HL-60/S4 treated with retinoic acid at 250 ng/mL for 4 days and 3 days (cell line): Measurements from ENCODE around the gene PSMD13.
"Not testable (repeated sequence)": the region's sequence is repeated elsewhere in the genome, so short reads cannot be mapped to it uniquely, and the experiment has no call there.

Source experiments
- in situ Hi-C: fragments of 300-500 bp; cut with MboI; formaldehyde crosslinking; loops from 2 replicates; pipeline ENCODE4 v1.7.0; 2022; ENCODE audit warnings: low sequenced_read_pairs

The PSMD13 gene

DNA sequence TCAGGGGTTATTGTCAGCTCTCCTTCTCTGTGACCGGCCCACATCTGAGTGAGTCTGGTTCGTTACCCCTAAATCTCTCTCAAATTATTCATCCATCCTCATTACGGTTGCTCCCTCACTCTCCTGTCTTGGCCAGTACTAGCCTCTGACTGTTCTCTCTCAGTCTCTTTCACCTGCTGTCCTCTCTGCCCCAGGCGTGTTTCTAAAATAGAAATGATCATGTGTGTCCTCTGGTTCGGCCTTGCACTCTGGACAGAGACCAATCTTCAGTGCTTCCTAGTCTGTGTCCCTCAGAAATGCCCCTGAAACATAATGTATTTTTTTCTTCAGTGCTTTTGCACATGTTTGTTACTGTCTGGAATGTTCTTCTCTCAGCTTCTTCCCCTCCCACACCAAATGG is 4.9 kb downstream of the PSMD13 start:
- in situ Hi-C loops: no loop called here

DNA sequence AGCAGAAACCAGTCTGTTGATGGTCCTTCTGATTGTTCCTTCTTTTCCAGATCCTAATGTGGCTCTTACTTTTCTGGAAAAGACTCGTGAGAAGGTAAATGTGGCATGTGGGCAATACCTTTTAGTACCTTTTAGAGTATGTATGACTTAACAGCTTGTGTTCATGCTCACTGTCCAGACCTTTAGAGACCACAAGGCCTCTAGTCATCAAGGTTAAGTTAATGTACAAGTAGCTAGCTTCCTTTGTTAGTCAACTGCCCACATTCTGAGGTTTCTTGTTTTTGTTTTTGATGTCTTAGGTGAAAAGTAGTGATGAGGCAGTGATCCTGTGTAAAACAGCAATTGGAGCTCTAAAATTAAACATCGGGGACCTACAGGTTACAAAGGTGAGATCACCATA is 7.6 kb downstream of the PSMD13 start:
- in situ Hi-C loops: no loop called here

DNA sequence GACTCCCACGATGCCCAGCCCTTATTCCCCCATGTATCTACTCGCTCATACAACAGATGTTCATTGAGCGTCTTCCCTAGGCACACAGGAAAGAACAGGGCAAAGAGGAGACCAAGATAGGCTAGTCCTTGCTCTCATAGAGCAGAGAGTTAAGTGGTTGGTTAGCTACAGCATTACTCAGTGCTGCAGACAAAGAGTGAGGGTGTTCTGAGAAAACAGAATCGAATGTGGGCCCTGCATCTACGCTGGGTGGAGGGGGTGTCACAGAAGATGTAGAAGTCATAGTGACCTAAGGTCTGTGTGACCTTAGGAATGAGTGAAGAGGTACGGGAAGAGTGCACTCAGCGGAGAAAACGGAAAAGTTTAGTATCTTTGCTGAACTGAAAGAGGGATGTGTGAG is 12.3 kb downstream of the PSMD13 start:
- in situ Hi-C loops: no loop called here

DNA sequence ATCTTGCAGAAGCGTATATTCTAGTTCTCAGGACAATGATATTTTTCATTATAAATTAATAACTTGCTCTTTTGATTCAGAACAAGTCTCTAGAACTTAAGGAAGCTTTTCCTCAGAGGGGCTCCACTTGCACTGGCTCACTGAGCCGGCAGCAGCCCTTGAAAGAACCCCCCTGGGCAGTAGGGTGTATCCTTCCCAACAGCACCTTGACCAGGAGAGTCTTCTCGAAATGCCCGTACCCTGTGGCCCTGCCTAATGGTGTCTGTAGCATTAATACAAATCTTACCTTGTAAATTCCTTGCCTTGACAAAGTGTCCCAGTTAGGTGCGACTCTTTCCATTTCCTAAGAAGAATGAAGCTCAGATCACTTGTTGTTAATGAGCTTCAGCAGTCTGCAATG is 13.5 kb downstream of the PSMD13 start:
- in situ Hi-C loops: no loop called here

DNA sequence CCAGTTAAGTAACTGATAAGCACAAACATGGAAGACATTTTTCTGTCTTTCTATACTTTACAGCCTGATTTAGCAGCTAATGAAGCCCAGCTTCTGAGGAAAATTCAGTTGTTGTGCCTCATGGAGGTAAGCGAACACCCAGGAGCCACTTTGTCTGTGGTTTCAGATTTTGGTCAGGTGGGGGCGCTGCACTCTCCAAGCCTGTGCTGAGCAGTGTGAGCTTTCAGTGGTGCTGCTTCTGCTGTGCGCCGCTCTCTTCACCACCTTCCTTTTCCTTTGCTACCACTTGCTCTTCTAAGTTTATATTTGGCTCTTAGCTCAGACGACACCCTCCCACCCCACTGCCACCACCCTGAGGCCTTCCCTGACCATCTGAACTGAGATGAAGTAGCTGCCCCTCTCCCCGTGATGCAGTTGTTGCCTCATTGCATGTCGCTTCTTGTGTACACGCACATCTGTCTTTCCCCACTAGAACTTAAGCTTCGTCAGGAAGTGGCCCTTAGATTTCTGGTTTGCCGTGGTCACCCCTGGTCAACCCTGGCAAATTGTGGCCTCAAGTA is 14.0 kb downstream of the PSMD13 start:
- in situ Hi-C loops: no loop called here

DNA sequence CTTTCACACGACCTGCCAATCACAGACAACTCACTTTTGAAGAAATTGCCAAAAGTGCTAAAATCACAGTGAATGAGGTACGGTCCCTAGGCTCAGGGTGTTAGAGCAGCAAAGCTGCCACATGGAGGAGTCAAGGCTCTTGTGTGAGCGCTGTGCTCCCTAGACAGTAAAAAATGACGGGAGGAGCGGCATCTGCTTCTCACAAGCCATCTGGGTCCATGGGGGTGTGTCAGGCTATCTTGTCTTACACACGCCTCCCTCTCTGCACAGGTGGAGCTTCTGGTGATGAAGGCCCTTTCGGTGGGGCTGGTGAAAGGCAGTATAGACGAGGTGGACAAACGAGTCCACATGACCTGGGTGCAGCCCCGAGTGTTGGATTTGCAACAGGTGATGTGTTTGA is 14.8 kb downstream of the PSMD13 start:
- in situ Hi-C loops: no loop called here

DNA sequence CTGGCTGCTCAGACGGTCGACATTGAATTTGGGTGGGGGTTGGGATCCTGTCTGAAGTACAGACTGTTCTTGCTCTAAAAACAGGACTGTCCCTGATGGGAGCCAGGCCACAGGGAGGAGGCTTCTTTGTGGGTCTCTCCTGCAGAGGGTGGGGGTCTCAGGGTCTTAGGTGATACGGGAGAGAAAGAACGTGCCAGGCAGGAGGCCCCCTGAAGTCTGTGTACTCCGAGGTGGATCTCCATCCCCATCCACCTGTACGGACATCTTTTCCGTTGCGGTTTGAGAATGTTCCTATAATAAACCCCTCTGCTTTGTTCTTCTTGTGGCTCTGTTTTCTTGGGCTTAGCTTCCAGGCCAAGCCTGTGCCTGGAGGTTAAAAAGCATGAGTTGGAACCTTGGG is 15.9 kb downstream of the PSMD13 start:
- in situ Hi-C loops: no loop called here

DNA sequence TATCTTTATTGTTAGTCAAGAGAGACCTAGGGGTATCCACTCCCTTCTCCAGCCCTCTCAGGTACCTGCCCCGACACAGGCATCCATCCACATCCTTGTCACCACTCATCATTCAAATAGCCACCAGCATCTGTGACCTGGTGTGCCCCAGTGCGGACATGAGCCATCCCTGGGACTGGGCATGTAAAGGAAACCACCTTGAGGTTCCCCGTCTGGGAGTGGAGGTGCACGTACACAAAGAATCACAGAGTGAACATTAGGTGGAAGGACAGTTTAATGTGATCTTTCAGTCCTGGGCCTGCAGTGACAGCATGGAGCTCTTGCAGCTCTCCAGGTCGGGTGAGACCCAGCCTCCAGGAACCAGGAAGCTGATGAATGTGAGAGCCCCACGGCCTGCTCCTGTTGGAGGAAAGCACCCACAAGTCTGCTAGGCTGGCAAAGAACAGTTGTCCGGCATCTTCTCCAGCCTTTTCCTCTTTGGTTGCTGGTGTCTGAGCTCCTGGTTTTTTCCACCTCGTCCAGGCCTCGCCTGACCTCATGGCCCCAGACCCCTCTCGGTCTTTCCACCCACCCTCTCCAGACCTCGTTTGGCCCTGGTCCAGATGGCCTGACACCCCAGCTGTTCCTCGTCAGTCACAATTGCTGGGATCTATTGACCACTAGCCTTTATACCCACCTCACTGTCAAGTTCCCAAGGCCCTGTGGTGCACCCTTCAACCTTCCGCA is 16.5 kb downstream of the PSMD13 start:
- in situ Hi-C loops: no loop called here

DNA sequence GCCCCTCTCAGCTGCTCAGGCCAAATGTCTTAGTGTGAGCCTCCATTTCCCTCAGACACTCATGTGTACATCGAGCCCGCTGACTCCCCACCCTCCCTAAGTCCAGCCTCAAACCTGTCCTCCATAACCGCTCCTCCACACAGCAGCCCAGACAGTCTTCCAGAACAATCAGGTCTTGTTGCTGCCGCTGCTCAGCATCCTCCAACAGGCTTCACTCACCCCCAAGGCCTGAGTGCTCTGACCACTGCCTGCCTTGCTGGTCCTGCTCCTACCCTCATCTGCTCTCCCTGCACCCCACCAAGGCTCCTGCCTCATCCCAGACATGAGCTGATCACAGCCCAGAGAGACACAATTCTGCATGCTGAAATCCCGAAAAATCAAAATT is 17.1 kb downstream of the PSMD13 start:
- in situ Hi-C loops: no loop called here

DNA sequence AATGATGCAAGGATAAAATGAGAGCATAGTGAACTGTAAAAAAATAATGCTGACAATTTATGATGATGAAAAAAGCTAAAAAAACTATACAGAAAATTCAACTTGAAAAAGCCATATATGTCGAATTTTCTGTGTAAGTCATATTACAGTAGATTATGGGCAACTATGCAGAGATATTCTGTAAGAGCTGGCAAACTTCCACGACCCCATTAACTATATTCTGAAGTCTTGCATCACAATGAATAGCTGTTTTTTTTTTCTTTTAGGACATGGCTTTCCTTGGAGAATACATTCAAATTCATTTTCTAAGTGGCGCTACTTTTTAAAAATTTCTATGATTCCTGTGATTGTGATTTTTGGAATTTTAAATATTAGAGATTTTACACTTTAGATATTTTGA is 18.4 kb downstream of the PSMD13 start:
- in situ Hi-C loops: no loop called here

DNA sequence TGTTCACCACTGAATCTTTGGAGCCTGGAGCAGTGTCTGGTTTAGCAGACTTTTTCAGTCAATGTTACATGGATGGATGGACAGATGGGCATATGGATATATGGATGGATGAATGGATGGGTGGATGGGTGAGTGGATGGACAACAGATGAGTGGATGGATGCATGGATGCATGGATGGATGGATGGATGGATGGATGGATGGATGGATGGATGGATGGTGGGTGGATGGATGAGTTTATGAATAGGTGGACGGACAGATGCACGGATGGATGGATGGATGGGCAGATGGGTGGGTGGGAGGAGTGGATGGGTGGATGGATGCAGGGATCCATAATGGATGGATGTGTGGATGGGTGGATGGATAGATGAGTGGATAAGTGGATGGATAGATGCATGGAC is 19.0 kb downstream of the PSMD13 start:
- in situ Hi-C loops: no loop called here

DNA sequence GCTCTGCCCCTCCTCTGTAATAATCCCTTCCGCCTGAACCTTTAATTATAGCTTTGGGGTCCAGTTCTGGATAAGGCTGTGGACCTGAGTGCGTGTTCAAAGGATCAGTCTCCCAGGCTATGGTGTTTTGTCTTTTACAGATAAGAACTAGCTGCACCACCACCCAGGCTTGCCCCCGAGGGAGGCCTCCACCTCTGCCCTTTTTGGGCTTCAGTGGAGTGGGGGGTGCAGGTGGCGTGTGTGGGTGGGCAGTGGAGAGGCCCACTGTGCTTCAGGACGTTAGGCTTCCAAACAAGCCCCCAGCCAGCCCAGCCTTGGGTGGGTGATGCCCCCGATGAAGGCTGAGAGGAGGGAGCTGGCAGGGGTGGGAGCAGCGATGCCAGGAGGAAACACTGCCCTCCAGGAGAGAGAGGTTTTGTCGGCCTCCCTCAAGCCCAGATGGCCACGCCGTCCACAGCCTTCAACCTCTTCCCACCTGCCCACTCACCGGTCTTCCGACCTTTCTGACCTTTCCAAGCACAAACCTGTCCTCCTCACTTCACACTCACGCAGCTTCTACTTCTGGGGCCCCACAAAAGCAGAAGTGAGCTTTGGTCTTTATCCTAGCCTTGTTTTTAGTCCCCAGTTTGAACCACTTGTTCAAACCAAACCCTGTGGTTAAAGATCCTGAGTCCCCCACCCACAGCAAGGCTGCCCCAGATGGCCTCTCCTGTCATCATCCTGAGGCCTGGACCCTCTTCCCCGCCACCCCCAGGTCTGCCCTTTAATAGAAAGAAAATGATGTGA is 20.4 kb downstream of the PSMD13 start:
- in situ Hi-C loops: no loop called here

DNA sequence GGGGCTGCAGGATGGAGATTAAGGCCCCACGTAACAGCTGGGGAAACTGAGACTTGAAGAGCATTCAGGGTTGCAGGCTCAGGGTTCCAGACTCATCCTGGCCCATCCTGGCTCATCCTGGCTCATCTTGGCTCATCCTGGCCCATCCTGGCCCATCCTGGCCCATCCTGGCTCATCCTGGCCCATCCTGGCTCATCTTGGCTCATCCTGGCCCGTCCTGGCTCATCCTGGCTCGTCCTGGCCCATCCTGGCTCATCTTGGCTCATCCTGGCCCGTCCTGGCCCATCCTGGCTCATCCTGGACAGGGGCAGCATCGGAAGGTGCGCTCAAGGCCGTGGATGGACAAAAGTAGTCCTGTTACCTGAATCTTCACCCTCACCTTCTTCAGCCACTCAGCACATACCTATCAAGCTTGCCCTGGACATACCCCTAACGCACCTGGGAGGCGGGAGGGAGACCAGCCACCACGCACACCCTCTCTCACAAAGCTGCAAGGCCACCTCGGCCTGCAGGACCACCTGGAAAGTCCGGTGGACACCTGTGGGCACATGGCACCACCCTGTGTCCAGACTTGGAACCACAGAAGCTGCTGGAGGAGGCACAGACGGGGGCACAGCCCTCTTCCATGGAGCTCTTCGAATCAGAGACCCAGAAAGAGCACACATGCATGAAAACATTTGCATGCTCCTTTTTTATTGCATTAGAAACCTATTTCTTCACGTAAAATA is 21.2 kb downstream of the PSMD13 start:
- in situ Hi-C loops: no loop called here

DNA sequence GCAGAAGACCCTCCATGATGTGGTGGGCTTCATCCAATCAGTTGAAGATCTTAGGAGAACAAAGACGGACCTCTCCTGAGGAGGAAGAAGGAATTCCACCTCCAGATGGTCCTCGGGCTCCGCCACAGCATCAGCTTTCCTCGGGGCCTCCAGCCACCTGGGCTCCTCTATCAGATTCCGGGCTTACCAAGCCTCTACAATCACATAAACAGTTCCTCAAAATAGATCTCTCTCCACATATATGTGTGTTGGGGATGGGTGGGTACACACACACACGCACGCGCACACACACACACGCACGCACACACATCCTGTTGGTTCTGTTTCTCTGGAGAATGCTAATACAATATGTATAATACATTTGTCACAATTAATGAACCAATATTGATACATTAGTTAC is 22.6 kb downstream of the PSMD13 start:
- in situ Hi-C loops: no loop called here

DNA sequence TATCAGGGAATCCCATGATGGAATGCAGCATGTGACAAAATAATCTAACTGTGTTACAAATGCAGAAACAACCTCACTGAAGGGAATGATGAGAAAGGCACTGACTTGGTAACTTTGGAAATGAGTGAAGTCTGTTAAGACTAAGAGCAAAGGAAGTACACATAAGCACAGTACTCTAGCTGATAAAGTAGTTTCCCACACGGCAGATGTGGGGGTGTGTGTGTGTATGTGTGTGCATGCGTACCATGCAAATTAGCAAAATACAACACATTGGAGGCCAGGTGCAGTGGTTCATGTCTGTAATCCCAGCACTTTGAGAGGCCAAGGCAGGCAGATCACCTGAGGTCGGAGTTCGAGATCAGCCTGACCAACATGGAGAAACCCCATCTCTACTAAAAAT is 24.8 kb downstream of the PSMD13 start:
- in situ Hi-C loops: no loop called here

DNA sequence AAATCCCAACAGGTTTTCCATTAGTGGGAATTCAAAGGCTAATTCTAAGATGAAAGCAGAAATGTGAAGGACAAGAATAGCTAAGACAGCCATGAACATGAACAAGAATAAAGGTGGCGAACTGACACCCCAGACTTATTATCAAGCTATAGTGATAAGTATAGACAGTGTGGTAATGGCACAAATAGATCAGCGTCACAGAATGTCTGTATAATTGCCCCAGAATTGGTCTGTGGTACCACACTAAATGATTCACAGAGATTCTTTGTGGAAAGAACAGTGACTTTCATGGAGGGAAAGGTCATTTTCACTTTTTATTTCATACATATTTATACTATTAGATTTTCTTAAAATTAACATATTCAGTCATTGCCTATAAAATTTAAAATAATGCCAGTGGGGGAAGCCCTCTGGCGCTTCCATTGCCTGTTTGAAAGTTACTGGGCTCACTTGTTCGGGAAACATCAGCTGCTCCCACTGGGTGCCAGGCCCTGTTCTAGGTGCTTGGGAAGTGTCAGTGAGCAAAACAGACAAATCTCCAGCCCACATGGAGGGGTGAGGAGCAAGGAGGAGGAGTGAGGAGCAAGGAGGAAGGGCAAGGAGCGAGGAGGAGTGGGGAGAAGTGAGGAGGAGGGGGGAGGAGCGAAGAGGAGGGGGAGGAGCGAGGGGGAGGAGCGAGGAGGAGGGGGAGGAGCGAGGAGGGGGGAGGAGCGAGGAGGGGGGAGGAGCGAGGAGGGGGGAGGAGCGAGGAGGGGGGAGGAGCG is 30.1 kb downstream of the PSMD13 start:
- in situ Hi-C loops: no loop called here

DNA sequence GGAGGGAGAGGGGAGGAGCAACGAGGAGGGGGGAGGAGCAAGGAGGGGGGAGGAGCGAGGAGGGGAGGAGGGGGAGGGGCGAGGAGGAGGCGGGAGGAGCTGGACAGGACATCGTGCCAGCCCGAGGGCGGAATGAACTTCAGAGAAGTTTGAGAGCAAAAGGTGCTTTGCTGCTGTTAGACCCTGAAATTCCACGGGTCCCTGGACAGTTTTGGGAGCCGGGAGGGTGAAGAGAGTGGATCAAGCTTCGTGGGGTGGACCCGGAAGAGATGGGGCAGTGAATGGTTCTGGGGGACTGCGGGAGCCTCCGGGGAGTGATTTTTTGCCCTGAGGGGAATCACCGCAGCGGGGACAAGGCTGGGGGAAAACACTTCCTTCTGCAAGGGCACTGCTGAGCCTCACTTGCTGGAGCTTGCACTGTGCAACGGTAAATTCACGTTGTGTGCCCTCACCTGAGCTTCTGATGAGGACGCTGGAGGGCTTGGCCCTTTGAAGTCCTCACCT is 30.8 kb downstream of the PSMD13 start:
- in situ Hi-C loops: no loop called here

DNA sequence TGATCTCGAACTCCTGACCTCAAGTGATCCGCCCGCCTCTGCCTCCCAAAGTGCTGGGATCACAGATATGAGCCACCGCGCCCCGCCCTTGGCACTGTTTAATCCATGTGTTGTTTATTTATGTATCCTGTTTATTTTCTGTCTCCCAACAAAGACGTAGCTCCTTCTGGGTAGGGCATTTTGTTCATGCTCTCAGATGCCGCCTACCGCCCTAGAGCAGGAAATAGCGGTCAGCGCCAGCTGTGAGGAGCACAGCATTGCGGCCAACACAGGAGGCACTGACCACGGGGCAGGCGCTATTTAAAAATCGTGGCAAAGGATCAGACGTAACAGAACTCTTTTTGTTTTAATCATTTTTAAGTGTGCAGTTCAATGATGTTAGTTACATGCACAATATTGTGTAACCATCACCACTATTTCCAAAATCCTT is 32.0 kb downstream of the PSMD13 start:
- in situ Hi-C loops: not testable (repeated sequence)

DNA sequence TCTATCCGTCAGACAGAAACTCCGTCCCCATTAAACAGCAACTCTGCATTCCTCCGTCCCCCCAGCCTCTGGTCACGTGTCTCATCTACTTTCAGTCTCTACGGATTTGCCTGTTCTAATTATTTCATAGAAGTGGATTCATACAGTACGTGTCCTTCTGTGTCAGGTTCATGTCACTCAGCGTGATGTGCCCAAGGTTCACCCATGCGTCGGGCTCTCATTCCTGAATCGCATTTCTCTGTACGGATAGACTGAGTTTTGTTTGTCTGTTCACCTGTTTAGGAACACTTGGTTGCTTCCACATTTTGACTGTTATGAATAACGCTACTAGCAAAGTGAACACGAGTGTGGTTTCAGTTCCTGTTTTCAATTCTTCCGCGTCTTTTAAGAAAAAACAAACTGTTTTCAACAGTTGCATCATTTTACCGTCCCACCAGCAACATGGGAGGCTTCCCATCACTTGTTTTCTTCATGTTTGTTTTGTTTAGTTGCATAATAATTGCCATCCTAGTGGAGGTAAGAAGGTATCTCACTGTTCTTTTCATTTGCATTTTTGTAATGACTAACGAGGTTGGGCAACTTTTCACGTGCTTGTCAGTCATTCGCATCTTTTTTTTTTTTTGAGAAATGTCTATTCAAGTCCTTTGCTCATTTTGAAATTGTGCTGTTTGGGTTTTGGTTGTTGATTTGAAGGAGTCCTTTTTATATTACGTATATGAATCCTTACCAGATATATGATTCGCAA is 32.5 kb downstream of the PSMD13 start:
- in situ Hi-C loops: no loop called here
